ENCODE results near the gene RASL10A. TPM values are rescaled to one million over a fixed set of nuclear protein-coding genes. Genes with fewer than 3 reads are reported as not detected.

The RASL10A gene
- total and polyA plus RNA-seq, 2 experiments from 2014 or later: 1.6 to 3.0 TPM

DNA sequence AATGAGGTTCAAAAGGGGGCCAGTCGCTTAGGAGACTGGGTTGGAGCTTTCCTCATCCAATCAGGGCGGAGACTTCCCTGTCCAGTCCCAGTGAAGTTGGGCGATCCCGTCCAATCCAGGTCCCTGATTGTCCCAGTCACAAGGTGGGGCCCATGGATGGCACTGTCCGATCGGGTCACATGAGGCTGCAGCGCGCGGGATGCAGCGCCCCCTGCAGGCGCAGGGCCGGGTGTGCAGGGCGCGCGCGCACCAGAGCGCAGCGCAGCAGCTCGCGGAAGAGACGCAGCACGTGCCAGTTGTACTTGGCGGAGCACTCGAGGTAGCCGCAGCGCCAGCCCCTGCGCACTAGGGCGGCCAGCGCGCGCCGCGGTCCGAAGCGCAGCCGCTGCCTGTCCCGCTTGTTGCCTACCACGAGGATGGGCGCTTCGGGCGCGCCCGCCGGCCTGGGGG lies 2.3 kb downstream of the RASL10A start (continued):
- peak; percentile 71 for TF ChIP-seq CREB1 (CRISPR knock-in tag; IDR thresholded peaks at IDR 0.05; ENCODE audit: low read depth)
- no peak for TF ChIP-seq POLR2AphosphoS5 (IDR thresholded peaks at IDR 0.05; ENCODE audit: low read depth)

DNA sequence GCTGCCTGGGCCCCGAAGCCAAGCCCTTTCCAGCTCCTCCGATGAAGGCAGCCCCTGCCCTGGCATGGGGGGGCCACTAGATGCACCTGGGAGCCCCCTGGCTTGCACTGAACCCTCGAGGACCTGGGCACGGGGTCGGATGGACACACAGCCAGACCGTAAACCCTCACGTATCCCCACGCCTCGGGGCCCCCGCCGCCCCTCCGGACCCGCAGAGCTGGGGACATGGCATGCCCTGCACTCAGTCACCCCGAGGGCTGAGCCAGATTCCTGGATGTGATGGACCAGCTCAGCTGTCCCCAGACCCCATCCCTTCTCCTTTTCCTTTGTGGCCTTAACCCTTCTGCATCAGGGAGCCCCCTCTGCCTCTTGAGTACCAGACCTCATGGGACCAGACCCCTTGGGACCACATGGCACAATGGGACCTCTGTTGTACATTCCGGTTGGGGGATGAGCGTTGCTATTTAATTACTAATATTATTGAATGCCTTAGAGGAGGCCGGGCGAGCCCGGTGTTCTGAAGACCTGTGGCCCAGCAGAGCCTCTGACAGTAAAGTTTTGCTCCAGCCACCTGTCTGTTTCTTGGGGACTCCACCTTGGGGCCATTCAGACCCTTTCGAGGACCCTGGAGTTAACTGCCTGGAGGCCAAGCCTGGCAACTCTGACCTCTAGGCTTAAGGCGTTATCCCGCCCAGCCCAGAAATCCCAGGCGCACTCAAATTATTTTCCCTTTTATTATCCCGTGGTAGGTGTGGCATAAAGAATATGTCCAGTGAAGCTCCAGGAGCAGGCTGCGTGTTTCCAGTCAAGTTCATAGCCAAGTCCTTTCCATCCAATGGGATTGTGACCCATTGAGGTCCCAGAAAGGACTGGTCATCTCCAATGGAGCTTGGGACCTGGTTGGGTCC lies 3.0 kb downstream of the RASL10A start:
- H3K9me3 Mint-ChIP-seq: peaks cover 21% of the 10 kb centered on the region
- Histone ChIP-seq H3K4me3 (no peak overlapping the region), H3K4me2 (no peak overlapping the region), H3K27ac (ENCODE audit: low read depth) (no peak overlapping the region), H3F3A (replicated peaks; ENCODE audit: low read depth) (peaks cover 26% of the 10 kb centered on the region), H3K27me3 (ENCODE audit: insufficient read depth) (peaks cover 50% of the 10 kb centered on the region), H3K79me2 (replicated peaks; ENCODE audit: insufficient read depth) (no peaks in the 10 kb centered on the region), H3K4me1 (ENCODE audit: insufficient read depth) (peaks cover 5% of the 10 kb centered on the region; the same call in 1 of the 2 replicates), H2AFZ (no peak overlapping the region), H3K36me3 (ENCODE audit: insufficient read depth) (no peaks in the 10 kb centered on the region), H3K9me2 (ENCODE audit: insufficient read depth) (no peaks in the 10 kb centered on the region), H4K20me1 (replicated peaks; ENCODE audit: insufficient read depth) (peaks cover 9% of the 10 kb centered on the region)
- peaks cover 41% of the 10 kb centered on the region for H3K27me3 Mint-ChIP-seq (ENCODE audit: insufficient read depth, low read depth, poor library complexity)
- no peak overlapping the region for H3K4me3 Mint-ChIP-seq
- H3K36me3 Mint-ChIP-seq (ENCODE audit: low read depth): peaks cover 7% of the 10 kb centered on the region; the same call in 1 of the 3 replicates
- DNase-seq (ENCODE audit: low spot score): no peak
- H3K27ac Mint-ChIP-seq: no peak overlapping the region
- peaks cover 27% of the 10 kb centered on the region for H3K4me1 Mint-ChIP-seq
- no peak for ATAC-seq
- TF ChIP-seq JUNB (IDR thresholded peaks at IDR 0.05; ENCODE audit: unreplicated experiment) (no peak), EZH2 (IDR thresholded peaks at IDR 0.05; ENCODE audit: low read depth, unreplicated experiment) (no peak), STAT1 (IDR thresholded peaks at IDR 0.05; ENCODE audit: unreplicated experiment) (no peak), CTCF (conservative IDR thresholded peaks at IDR 0.05; ENCODE audit: low read depth in 2 of 2) (no peak), EZH2phosphoT487 (IDR thresholded peaks at IDR 0.05; ENCODE audit: unreplicated experiment) (no peak), POLR2AphosphoS5 (IDR thresholded peaks at IDR 0.05; ENCODE audit: low read depth) (no peak), CREB1 (CRISPR knock-in tag; IDR thresholded peaks at IDR 0.05; ENCODE audit: low read depth) (no peak), ZNF331 (CRISPR knock-in tag; IDR thresholded peaks at IDR 0.05; ENCODE audit: low read depth) (no peak), NANOG (IDR thresholded peaks at IDR 0.05; ENCODE audit: borderline replicate concordance) (no peak), ZNF114 (CRISPR knock-in tag; IDR thresholded peaks at IDR 0.05) (no peak)
- TF ChIP-seq, protein P1, sequence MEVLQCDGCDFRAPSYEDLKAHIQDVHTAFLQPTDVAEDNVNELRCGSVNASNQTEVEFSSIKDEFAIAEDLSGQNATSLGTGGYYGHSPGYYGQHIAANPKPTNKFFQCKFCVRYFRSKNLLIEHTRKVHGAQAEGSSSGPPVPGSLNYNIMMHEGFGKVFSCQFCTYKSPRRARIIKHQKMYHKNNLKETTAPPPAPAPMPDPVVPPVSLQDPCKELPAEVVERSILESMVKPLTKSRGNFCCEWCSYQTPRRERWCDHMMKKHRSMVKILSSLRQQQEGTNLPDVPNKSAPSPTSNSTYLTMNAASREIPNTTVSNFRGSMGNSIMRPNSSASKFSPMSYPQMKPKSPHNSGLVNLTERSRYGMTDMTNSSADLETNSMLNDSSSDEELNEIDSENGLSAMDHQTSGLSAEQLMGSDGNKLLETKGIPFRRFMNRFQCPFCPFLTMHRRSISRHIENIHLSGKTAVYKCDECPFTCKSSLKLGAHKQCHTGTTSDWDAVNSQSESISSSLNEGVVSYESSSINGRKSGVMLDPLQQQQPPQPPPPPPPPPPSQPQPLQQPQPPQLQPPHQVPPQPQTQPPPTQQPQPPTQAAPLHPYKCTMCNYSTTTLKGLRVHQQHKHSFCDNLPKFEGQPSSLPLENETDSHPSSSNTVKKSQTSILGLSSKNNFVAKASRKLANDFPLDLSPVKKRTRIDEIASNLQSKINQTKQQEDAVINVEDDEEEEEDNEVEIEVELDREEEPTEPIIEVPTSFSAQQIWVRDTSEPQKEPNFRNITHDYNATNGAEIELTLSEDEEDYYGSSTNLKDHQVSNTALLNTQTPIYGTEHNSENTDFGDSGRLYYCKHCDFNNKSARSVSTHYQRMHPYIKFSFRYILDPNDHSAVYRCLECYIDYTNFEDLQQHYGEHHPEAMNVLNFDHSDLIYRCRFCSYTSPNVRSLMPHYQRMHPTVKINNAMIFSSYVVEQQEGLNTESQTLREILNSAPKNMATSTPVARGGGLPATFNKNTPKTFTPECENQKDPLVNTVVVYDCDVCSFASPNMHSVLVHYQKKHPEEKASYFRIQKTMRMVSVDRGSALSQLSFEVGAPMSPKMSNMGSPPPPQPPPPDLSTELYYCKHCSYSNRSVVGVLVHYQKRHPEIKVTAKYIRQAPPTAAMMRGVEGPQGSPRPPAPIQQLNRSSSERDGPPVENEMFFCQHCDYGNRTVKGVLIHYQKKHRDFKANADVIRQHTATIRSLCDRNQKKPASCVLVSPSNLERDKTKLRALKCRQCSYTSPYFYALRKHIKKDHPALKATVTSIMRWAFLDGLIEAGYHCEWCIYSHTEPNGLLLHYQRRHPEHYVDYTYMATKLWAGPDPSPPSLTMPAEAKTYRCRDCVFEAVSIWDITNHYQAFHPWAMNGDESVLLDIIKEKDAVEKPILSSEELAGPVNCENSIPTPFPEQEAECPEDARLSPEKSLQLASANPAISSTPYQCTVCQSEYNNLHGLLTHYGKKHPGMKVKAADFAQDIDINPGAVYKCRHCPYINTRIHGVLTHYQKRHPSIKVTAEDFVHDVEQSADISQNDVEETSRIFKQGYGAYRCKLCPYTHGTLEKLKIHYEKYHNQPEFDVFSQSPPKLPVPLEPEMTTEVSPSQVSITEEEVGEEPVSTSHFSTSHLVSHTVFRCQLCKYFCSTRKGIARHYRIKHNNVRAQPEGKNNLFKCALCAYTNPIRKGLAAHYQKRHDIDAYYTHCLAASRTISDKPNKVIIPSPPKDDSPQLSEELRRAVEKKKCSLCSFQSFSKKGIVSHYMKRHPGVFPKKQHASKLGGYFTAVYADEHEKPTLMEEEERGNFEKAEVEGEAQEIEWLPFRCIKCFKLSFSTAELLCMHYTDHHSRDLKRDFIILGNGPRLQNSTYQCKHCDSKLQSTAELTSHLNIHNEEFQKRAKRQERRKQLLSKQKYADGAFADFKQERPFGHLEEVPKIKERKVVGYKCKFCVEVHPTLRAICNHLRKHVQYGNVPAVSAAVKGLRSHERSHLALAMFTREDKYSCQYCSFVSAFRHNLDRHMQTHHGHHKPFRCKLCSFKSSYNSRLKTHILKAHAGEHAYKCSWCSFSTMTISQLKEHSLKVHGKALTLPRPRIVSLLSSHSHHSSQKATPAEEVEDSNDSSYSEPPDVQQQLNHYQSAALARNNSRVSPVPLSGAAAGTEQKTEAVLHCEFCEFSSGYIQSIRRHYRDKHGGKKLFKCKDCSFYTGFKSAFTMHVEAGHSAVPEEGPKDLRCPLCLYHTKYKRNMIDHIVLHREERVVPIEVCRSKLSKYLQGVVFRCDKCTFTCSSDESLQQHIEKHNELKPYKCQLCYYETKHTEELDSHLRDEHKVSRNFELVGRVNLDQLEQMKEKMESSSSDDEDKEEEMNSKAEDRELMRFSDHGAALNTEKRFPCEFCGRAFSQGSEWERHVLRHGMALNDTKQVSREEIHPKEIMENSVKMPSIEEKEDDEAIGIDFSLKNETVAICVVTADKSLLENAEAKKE (CRISPR knock-in tag; IDR thresholded peaks at IDR 0.05): no peak
- TF ChIP-seq, protein P2, sequence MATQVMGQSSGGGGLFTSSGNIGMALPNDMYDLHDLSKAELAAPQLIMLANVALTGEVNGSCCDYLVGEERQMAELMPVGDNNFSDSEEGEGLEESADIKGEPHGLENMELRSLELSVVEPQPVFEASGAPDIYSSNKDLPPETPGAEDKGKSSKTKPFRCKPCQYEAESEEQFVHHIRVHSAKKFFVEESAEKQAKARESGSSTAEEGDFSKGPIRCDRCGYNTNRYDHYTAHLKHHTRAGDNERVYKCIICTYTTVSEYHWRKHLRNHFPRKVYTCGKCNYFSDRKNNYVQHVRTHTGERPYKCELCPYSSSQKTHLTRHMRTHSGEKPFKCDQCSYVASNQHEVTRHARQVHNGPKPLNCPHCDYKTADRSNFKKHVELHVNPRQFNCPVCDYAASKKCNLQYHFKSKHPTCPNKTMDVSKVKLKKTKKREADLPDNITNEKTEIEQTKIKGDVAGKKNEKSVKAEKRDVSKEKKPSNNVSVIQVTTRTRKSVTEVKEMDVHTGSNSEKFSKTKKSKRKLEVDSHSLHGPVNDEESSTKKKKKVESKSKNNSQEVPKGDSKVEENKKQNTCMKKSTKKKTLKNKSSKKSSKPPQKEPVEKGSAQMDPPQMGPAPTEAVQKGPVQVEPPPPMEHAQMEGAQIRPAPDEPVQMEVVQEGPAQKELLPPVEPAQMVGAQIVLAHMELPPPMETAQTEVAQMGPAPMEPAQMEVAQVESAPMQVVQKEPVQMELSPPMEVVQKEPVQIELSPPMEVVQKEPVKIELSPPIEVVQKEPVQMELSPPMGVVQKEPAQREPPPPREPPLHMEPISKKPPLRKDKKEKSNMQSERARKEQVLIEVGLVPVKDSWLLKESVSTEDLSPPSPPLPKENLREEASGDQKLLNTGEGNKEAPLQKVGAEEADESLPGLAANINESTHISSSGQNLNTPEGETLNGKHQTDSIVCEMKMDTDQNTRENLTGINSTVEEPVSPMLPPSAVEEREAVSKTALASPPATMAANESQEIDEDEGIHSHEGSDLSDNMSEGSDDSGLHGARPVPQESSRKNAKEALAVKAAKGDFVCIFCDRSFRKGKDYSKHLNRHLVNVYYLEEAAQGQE (IDR thresholded peaks at IDR 0.05; ENCODE audit: unreplicated experiment): no peak

Data from GM23338 (cell line).